ENCODE results near the gene DNAJC6.

DNA sequence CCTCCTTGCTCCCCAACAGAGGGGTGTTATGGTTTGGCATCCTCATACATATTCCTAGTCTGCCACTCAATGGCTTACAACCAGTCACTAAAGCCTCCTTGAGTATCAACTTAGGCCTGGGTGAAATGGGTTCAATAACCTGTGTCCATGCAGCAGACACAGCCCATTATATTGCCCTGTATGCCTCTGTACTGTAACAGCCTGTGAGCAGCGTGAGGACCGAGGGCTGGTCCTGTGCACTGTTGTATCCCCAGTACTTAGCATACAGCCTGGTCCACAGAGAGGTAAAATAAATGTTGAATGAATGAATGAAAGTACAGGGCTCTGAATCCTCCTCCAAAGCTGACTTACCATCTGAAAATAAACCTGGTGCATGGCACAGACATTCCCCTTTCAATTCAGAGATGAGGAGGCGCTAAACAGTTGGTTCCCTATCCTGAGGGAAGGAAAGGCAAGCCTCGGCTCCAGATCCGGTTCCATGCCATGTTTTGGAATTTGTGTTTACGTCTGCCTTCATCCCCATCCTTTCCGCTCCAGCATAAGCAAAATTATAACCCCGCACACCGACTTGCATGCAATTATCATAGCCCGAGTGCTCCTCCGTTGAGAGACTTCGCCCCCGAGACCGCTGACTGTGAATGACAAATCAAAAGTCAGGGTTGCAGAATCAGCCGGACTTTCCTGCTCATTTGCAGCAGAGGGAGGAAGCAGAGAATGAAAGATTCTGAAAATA, 45.0 kb upstream of the DNAJC6 start:
- no peak for TF ChIP-seq POLR2A (IDR thresholded peaks at IDR 0.05)
- TF ChIP-seq, protein P1, sequence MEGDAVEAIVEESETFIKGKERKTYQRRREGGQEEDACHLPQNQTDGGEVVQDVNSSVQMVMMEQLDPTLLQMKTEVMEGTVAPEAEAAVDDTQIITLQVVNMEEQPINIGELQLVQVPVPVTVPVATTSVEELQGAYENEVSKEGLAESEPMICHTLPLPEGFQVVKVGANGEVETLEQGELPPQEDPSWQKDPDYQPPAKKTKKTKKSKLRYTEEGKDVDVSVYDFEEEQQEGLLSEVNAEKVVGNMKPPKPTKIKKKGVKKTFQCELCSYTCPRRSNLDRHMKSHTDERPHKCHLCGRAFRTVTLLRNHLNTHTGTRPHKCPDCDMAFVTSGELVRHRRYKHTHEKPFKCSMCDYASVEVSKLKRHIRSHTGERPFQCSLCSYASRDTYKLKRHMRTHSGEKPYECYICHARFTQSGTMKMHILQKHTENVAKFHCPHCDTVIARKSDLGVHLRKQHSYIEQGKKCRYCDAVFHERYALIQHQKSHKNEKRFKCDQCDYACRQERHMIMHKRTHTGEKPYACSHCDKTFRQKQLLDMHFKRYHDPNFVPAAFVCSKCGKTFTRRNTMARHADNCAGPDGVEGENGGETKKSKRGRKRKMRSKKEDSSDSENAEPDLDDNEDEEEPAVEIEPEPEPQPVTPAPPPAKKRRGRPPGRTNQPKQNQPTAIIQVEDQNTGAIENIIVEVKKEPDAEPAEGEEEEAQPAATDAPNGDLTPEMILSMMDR (IDR thresholded peaks at IDR 0.05) = no peak
